HG03139 (cell line): Measurements from ENCODE around the gene ALDH18A1.

Experiments
- ATAC-seq: cut with Tn5 transposase; IDR thresholded peaks from one replicate; pipeline ENCODE4 v1.9.1; 2021; ENCODE audit not compliant: unreplicated experiment

ALDH18A1 gene

DNA sequence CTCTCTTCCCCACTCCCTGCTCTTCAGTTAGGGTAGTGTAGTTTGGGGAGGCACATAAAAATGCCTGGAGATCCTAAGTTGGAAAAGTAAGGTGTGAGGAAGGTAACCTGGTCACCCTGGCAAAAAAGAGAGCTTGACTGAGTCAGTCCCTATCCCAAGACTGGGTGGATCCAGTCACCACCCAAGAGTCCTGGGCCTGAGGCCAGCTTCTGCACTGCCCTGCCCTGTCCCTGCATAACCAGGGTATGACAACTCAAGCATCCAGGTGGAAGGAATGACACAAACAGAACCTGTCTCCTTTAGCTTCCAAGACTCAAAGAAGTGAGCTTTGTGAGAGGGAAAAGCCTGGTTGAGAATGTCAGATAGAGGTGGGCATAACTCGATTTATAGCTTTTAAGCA lies 68.5 kb downstream of the ALDH18A1 start:
- no peak for ATAC-seq

DNA sequence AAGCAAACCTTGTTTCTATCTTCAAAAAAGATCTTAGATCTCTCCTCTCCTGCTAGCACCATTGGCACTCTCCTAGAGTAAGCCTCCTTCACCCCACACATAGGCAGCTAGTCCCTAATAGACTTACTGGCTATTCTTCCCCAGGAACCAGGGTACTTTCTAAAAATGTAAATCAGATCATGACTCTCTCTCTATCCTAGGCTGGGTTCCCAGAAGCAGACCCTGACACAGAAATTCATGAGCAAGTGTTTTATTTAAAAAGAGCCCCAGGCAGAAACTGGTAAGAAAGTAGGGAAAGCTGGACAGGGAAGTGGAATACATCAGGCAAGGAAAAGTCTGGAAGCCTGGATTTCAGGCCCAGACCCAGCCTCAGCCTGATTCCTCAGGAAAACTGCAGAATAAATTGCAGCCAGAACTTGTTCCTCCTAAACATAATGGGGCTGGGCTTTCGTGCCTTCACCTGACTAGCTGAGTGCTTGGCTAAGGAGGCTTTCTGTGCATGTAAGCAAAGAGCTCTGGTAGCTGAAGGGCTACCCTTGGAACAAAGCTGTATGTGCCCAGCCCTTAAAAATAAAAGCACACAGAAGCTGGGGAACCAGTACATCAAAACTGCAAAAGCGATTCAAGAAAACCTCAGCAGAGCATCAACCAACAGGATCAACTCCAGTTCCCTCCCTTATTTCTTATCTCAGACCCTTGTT lies 76.5 kb downstream of the ALDH18A1 start:
- ATAC-seq: no peak

DNA sequence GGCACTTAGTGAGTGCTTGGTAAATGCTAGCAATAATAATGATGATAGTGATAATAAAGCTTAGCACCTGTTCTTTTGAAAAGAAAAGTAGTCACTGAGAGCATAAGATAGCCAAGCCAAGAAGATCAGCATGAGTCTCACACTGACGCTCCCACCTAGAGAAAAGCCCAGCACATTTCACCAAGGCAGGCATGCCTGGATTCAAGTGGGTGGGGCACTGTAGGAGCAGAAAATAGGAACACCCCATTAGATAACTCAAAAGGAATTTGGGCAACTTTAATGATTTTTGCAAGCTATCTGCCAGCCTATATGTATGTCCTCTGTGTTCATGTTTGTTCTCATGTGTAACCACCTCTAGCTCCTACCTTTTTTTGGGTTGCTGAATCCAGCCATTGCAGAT lies 77.2 kb downstream of the ALDH18A1 start:
- no peak for ATAC-seq

DNA sequence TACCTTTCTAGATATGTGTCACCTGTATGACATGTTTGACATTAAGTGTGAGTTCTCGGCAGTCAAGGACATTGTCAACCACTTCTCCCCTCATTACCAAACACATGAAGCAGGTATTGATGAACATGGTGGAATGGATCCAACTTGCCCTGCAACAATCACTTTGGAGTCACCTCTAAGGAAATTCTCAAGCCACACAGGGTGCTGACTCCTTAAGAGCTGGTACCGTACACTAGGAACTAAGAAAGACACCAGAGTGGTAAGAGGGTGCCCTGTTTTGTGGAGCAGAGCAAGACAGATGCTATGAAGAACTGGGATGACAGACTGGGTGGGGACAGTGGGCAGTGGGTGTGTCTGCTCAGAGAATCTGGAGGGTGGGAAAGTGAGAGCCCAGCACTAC lies 77.9 kb downstream of the ALDH18A1 start:
- ATAC-seq: no peak

DNA sequence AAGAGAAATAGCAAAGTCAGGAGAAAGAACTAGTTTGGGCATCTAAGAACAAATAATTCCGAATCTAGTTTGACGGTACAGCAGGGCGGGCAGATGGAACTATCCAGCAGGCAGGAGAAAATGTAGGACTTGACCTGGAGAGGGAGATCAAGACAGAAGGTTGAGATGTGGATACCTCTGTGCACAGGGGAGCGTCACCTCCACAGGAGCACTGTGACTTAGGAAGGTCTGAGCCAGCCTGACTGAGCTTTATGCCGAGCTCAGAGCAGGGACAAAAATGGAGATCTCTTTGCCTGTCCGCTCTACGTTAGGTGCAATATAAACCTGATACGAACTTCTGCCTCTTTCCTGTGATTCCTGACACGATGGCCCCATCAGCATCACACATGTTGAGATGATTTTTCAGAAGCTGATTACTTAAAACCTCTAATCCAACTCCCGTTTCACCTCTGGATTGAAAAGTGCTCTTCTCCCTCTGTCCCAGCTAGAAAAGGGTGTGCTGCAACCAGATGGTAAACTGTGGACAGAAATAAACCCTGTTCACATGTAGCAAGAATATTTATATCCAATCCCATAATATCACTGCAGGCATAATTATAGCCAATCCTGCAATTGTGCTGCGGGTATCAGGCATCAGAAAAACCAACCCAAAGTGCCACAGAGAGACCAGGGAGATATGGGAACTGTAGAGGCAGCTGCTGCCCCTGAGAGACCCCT lies 81.7 kb downstream of the ALDH18A1 start:
- ATAC-seq: no peak

DNA sequence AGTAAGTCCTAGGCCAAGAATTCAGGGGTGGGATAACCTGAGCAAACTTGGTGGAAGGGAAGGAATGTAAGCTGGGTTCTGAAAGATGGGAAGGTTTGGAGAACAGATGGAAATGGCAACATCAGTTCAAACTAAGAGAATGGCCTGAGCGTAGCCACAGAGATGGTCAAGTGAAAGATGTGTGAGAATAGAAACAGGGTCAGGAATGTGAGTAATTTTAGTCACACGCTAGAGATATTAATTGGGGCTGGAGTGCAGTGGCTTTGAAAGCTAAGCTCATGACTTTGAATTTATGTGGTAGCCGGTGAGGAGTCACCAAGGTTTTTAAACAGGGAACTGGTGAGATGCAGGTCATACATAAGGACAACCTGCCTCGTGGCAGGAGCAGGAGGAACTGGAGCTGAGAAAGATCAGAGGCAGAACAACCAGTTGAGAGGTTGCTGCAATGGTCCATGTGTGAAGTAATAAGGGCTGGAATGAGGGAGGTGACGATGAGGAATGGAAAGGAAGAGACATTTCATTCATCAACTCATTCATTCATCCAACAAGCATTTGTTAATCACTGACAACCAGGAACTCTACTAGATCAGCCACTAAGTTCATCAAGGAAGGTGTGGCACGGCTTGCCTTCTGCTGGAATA lies 82.4 kb downstream of the ALDH18A1 start:
- ATAC-seq: no peak

DNA sequence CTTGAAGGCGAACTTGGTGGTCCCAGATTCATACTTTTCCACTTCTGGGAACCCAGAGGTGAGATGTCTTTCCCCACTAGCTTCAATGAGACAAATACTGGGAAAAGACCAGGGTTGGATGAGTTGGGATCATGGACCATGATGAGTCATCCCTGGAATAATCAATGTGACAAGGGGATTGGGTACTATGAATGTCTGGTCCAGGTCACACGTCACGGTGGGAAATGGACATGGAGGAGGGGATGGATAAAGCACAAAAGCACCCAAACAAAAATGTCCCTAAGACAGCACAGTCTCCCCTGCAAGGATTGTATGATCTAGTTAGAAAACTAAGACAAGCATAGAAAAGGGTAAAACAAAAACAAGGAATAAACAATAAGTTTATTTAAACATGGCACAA lies 83.0 kb downstream of the ALDH18A1 start:
- no peak for ATAC-seq

GRCh38 chr10:95572131-95572820 lies 84.2 kb downstream of the ALDH18A1 start:
- ATAC-seq: no peak

GRCh38 chr10:95571390-95571789 lies 85.1 kb downstream of the ALDH18A1 start:
- no peak for ATAC-seq

- no peak for ATAC-seq
Measured at GRCh38 chr10:95569368-95569767, 87.1 kb downstream of the ALDH18A1 start.

GRCh38 chr10:95567903-95568630 lies 88.4 kb downstream of the ALDH18A1 start:
- ATAC-seq: no peak

DNA sequence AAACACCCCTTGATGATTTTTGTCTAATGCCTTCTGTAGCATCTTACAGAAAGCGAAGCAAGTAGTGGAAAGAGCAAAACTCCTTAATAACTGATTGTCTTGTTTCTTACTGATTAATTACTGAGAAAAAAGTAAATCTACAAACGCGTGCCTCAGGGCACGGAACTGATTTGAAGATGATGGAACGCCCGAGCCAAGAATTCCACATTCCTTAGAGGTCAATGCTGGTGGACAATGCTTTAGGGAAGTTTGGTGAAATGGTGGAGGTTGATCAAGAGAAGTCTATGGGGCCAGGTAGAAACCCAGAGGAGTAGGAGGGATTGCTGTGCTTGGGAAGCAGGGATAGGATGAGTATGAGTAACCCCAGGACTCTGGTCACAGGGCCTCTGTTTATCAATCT lies 90.4 kb downstream of the ALDH18A1 start:
- ATAC-seq: no peak

GRCh38 chr10:95565336-95565735 lies 91.2 kb downstream of the ALDH18A1 start:
- no peak for ATAC-seq

DNA sequence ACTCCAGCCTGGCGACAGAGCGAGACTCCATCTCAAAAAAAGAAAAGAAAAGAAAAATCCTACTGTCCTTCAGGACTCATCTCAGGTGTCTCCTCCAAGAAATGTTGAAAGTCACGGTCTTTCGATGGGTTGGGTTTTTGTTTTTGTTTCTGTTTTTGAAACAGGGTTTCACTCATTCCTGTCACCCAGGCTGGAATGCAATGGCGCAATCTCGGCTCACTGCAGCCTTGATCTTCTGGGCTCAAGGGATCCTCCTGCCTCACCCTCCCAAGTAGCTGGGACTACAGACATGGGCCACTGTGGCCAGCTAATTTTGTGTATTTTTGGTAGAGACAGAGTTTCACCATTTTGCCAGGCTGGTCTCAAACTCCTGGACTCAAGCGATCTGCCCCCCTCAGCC lies 92.2 kb downstream of the ALDH18A1 start:
- no peak for ATAC-seq

- no peak for ATAC-seq
Measured at GRCh38 chr10:95562341-95562965, 94.1 kb downstream of the ALDH18A1 start.

GRCh38 chr10:95561864-95562177 lies 94.7 kb downstream of the ALDH18A1 start:
- no peak for ATAC-seq

DNA sequence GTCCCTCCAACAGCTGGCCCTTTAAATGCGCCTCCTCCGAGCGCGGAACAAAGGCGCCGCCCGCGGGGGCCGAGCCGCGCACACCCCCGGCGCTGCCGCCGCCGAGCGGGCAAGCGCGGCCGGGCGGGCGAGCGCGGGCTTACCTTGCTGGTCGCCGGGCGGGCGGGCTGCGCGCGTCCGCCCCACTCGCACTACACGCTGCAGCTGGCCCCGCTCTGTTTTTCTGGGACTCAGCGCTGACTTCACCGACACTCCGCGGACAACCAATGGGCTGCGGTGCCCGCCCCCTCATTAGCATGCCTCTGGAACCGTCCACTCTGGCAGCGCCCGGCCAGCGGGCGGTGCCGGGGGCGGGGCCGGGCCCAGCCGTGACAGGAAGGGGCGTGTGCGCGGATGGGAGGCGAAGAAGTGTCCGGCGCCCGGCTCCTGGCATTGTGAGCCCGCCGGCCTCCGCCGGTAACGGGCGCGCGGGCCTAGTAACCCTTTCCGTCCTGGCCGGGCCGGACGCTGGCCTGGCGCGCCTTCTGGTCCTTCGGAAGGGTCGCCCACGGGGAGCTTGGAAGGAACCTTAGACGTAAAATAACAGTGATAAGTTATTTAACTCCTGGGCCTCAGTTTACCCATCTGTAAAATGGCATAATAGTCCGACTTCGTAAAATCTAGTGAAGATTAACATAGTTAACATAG lies 95.2 kb downstream of the ALDH18A1 start, which contains the start of gene SORBS1:
TSS of gene SORBS1 (minus strand) at position 195 of the 687 bp plus-strand sequence. CDS start 120,236 bp downstream, outside the sequence.
- ATAC-seq: peak; percentile 98

DNA sequence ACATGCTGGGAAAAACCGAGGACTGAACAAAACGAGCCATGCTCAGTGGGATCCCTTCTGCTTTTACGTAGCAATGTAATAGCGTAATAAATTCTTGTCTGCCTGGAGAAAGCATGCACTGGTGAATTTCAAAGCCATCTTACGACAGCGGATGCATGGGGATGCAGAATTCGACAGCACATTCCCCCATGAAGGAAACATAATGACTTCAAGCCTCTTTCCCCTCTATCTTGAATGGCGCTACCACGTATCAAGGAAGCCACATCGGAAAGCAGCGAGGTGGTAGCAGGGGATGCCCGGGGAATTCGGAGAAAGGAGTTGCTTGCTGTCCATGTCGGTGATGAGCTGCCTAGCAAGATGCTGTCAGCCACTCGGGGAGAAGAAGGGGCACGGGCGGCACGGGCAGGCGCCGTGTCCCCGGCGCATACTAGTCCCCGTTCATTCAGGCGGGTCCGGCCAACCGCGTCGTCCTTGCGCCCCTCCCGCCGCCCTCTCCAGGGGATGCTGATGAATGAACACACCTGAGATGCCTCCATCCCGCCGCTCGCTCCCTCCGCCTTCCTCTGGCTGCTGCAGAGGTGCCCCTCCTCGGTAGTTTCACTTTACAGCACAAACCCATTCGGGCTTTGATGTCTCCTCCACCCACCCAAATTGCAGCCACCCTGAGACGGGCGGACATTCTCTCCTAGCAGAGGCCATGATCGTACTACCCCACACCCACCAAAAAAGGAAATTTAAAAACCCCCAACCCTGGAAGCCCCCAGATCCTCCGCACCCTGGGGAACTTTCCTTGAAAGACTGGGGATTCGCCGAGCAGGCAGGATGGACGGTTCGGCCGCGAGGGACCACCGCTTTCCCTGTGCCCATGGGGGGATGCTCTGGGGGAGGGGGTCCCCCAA lies 96.0 kb downstream of the ALDH18A1 start:
- peak; percentile 14 for ATAC-seq

DNA sequence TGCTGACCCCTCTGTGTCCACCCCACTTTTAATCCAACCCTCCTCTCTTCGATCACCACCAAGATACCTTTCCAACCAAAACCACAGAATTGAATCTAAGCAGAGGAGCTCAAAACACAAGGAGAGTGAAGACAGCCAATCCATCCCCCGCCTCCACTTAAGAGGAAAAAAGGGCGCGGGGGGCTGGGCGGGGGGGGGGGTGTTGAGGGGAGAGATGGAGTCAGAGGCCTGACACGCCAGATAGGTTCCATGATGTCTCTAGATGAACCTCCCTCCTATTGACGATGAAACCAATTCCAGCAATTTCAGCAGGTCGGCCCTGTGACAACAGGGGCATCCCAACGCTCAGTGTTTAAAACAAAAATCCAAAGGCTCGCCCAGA lies 96.6 kb downstream of the ALDH18A1 start:
- ATAC-seq: no peak
